ENCODE measurements around the gene MCU.
"Not testable (repeated sequence)": the region's sequence is repeated elsewhere in the genome, so short reads cannot be mapped to it uniquely, and the experiment has no call there.

Gene MCU

DNA sequence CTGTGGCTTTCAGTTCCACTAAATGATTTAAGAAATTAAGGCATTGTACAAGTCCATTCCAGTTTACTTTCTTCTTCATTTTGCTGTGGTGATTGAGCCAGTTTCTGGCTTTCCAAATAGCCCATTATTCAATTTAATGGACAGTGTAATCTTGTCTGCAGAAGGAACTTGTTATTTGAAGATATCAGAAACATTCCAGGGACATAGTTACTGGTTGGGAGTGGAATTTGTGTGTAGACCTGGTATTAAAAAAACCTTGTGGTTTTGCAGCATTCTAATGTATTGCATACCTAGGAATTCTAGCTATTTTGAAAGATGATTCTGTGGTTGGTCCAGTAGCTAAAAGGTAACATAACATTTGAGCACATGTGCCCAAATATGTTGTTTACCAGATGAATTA lies 72.2 kb downstream of the MCU start:
- no peak for DNase-seq

DNA sequence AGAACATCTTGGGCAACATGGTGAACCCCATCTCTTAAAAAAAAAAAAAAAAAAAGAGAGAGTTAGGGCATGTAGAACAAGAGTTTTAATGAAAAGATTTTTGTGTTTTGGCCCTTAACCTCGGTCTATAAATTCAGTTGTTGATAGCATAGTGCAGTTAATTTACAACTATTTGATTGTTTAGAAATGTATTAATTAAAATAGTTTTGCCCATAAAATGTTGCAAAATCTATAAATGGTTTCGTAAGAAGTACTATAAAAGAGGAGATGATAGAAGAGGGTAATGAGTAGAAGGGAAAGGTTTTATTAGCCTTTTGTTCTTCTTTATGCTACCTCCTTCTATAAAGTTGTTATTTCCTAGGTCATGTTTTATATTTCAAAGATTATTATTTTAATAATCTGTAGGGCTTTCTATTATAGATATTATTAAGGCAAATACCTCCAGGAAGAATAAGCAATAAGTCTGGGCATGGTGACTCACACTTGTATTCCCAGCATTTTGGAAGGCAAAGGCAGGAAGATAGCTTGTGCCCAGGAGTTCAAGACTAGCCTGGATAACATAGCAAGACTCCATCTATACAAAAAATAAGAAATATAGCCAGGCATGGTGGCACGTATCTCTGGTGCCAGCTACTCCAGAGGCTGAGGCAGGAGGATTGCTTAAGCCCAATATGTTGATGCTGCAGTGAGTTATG lies 73.3 kb downstream of the MCU start:
- no peak for DNase-seq

DNA sequence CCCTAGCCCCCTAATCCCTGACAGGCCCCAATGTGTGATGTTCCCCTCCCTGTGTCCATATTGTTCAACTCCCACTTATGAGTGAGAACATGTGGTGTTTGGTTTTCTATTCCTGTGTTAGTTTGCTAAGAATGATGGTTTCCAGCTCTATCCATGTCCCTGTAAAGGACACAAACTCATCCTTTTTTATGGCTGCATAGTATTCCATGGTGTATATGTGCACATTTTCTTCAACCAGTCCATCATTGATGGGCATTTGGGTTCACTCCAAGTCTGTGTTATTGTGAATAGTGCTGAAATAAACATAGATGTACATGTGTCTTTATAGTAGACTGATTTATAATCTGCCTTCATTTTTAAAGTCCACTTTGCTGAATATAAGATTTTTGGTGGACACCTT lies 79.3 kb downstream of the MCU start:
- not testable (repeated sequence) for DNase-seq

DNA sequence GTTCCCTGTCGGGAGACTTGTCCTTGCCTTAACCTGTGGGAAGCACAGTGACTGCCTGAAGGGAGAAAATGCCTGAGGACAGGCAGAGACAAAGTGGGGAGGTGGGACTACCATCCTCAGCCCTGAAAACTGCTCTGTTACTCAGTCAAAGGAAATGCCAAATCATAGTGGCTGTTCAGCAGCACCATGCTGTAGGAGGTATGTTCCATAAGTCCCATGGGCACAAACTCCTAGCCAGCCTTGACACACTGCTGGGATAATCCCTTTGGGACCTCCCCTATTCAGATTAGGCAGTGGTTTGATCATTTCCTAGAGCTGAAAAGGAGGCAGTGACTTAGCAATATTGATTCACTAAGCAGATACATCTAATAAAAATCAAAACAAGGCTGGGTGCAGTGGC lies 80.1 kb downstream of the MCU start:
- no peak for DNase-seq

DNA sequence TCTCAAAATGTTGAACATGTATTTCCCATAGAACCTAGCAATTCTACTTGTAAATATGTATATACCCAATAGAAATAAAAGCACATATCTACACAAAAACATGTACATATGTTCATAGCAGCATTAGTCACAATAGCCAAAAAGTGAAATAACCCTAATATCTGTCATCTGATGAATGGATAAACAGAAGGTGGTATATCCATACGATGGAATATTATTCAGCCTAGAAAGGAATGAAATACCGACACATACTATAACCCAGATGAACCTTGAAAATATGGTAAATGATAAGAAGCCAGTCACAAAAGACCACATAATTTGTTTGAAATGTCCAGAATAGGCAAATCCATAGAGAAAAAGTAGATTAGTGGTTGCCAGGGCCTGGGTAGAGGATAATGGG lies 87.9 kb downstream of the MCU start:
- no peak for DNase-seq

DNA sequence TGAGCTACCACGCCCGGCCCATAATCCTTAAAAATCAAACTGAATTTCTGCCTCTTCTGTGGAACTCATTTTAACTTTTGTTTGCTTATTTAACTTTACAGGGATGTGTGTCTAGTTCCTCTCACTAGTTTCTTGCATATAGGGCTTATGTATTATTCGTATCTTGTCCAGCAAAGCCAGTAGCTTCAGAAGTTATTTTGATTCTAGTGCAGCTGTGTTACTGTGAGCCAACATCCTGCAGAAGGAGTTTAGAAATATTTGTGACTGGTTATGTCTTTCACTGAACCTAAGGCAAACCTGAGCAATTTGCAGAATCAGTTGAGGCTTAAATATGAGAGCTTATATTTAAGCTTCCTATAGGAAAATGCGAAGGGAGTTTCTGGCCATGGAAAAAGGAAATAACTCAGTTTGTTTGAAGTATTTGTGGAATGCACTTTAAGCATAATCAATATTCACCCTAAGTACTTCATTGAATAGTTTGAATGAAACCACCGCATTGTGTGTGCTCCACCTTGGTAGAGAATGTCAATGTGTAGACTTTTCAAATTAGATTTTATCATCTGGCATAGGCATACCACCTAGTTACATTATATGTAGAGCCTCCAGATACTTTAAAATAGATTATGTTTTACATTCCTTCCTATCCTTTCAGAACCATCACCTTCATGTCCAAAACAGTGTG lies 90.8 kb downstream of the MCU start:
- no peak for DNase-seq

DNA sequence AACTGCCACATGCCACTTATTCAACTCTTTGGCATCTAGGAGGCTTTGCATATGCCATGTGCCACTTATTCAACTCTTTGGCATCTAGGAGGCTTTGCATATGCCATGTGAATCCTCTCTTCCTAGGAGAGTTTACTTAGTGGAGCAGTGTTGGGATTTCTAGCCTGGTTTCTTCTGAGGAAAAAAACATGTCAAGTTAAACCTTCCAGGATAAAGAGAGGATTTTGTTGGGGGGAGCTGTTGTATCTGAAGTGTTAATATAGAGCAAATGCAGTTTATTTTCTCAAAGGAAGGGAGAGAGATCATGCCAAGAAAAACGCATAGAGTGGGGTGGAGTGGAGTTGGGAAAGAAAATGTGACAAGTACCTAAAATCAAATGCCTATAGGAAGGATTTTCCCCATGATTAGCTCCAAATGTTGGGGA lies 91.5 kb downstream of the MCU start:
- DNase-seq, result no peak

DNA sequence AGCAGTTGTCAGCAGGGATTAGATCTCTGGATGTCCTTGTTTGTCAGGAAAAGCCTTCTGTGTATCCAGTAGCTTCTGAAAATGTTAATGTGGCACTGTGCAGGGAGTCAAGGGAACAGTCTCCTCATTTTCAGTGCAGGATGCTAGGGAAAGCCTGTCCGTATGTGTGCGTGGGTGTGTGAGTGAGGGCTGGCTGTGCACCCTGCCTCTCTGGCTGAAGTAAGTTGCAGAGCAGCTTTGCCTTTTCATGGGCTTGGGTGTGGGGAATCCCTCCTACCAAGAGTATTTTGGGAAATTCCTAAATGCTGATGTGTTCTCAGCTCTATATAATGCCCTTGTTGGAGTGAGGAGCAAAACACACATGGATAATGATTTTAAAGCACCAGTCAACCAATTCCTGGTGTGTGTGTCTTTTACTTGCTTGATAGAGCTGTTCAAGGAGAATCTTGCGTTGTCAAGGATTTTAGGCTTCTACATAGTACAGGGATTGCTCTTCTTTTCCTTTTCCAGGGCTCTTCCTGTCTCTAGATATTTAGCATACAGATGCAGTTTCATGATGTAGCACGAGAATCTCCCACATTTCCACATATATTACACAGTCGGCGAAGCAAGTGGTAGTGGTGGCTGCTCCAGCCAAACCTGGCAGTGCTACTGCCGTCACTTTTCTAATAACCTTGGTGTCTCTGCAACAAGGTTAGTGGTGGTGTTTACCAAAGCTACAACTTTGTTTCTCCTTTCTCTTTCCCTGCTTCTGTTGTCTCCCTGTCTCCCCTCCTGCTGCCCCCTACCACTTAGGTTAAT lies 92.8 kb downstream of the MCU start:
- DNase-seq, result no peak

DNA sequence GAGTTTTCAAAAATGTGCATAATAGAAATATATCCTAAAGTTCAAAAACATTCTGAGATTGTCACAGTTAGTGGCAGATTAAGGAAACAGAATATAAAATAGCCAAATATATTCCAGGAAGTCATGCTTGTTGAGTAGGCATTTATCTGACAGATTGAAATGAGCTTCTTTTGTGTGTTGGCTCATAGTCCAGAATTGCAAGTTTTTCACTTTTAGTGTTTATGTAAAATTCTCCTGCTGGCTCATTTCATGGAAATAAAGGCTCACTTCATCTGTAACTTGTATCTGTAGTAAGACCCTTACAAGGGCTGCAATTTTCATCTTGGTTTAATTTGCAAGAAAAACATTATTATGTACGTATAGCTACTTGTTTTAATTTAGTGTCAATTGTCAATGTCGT lies 93.5 kb downstream of the MCU start:
- no peak for DNase-seq

DNA sequence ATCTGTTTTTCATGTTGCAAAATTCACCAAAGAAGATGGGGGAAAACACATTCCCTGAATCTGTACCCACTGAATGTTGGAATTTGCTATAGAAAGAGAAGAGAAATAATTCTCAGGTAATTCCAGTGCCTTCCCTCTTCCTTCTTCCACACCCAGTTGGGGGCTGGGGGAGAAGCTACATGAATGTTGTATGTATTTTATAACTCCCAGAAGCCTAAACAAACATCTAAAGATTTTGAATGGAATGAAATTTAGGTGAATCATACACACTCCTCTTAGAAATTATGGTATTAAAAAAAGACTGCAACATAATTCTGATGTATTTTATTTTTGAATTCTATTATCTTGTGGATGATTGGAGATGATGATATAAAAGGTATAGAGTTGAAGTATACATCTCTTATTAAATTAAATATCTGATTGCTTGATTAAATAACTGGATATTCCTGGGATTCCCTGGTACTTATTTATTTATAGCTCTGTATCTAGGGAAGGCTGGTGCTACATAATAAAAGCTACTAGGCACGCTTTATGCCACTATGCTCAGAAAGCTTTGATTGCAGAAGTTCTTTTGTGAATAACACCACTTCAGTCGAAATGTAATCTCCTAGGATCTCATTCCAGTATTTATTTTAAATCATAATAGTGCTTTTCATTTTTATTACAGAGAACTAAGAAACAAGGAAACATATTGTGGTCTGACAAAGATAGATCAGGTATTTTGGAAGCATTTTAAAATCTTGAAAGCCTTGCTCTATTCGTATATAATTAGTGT lies 98.5 kb downstream of the MCU start:
- DNase-seq, result no peak

DNA sequence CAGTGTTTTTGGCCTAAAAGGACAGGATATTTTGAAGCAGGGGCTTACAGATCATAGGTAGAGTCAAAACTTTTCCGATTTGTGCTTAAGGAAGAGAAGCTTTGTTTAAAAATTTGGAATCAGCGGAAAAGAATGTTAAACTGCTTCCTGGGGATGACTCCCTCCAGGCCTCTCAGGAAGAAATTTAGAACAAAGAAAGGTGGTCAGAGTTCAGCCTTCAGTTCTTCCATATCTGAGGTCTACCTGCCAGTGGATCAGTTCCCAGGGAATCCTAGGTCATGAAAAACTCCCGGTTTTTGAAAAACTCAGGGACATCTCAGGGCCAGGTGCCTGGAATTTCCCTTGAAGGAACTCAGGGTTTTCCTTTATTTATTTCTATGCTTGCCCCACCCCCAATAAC lies 100.3 kb downstream of the MCU start:
- no peak for DNase-seq

DNA sequence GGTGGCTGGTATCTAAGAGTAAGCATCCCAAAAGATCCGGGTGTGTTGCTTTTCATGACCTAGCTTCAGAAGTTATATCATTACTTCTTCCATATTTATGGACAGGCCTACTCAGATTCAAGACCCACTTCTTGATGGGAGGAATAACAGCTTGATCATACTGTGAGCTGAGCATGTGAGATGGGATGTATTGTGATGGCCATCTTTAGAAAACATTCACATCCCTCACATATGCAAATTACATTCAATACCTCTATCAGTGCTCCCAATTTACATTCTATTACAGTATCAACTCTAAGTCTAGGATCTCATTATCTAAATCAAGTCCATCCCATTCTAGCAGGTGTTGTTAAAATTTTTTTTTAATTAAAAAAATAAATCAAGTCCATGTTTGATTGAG lies 101.8 kb downstream of the MCU start:
- DNase-seq, result no peak

DNA sequence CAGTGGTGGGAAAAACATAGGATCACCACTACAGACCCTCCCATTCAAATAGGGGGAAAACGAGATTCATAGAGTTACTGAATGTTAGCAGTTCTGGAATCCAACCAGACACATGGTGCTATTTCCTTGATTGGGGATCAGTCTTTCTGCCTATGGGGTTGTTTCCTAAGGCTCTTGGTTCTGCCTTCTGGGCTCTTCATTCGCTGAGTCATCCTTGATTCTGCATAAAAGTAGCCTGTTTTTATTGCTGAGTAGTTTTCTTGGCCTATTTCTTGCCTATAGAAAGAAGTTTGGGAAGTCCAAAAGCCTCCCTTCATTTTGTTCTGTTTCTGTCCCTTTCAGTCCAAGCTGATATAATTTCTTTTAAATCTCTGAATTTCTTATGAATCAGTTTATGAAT lies 102.3 kb downstream of the MCU start:
- DNase-seq, result no peak

DNA sequence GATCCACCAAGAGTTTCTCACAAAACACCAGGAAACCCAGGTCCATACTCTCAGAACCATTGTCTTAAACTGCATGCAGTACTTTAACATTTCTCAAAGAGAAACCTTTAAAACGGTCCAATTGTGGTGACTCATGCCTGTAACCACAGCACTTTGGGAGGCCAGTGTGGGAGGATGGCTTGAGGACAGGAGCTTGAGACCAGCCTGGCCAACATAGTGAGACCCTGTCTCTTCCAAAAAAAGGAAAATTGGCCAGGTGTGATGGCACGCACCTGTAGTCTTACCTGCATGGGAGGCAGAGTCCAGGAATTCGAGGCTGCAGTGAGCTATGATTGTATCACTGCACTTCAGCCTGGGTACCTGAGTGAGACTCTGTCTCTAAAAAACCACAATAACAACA lies 104.1 kb downstream of the MCU start:
- DNase-seq, result no peak

DNA sequence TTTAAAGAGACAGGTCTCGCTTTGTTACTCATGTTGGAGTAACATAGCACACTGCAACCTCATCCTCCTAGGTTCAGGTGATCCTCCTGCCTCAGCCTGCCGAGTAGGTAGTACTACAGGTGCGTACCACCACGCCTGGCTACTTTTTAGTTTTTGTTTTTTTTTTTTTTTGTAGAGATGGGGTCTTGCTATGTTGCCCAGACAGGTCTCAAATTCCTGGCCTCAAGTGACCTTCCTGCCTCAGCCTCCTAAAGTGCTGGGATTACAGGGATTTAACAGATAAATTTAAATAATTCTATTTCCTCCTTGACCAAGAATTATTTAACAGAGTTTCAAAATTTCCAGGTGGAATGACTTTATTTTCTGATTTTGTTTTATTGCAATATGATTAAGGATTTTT lies 104.6 kb downstream of the MCU start:
- DNase-seq, result no peak

DNA sequence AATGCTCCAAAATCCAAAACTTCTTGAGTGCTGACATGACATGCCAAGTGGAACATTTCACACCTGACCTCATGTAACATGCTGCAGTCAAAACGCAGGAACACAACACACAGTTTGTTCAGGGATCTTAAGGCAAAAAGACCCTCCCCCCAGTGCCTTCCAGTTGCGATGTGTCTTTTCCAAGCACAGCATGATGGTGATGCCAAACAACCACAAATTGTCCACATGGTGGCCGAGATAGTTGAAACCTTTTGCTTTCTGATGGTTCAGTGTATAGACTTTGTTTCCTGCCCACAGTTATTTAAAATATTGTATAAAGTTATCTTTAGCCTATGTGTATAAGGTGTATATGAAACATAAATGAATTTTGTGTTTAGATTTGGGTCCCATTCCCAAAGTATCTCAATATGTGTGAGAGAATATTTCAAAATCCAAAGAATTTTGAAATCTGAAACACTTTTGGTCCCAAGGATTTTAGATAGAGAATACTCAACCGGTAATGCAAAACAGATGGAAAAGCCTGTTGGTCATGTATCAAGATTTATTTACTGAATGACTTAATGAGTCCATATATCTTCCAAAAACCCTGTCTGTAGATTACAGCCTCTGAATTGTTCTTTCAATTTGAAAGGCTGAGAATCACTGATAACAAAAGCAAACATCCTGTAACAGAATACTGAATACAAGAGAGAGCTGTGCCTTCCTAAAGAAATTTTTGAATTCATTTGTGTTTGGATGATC lies 108.2 kb downstream of the MCU start:
- DNase-seq, result no peak

DNA sequence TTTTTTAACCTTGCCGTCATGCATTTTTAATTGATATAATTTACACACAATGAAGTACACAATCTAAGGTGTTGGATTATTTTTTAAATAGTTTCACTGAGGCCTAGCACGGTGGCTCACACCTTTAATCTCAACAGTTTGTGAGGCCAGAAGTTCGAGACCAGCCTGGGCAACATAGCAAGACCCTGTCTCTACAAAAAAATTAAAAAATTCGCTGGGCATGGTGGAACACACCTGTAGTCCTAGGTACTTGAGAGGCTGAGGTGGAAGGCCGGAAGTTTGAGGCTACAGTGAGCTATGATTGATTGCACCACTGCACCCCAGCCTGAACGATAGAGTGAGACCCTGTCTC lies 108.8 kb downstream of the MCU start:
- no peak for DNase-seq

DNA sequence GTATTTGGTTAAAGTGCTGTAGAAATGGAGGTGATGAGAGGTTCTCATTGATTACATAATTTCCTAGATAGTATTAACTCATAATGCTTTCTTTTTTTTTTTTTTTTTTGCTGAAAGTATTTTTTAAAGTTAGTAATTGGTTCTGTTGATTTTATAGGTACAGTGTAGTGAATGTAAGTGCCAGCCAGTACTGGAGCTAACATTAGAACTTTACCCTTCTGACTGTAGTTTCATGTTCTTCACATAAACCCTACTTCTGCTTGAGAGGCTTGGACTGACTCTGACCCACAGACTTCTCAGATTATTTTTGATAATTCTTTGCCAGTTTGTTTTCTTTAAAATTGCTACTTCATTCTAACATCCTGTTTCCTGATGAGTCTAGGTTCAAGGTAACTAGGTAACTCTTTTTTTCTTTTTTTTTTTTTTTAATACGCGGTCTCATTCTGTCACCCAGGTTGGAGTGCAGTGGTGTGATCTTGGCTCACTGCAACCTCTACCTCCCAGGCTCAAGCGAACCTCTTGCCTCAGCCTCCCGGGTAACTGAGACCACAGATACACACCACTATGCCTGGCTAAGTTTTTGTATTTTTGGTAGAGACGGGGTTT lies 109.4 kb downstream of the MCU start:
- no peak for DNase-seq

DNA sequence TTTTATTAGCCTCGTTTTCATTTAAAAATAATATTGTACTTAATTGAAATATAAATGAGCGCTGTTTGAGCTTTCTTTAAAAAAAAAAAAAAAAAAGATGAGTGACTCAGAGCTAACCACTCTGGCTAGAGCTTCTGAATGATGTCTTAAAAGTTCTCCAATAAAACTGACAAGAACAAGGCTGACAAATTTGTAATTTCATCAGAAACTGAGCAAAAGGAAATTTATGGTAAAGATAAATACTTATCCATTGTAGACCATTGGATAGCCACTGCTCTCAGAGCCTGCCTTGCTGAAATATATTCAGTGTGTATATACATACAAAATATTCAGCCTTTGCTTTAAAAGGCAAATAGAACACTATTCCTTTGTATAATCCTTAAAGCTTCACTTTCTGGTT lies 110.4 kb downstream of the MCU start:
- no peak for DNase-seq

DNA sequence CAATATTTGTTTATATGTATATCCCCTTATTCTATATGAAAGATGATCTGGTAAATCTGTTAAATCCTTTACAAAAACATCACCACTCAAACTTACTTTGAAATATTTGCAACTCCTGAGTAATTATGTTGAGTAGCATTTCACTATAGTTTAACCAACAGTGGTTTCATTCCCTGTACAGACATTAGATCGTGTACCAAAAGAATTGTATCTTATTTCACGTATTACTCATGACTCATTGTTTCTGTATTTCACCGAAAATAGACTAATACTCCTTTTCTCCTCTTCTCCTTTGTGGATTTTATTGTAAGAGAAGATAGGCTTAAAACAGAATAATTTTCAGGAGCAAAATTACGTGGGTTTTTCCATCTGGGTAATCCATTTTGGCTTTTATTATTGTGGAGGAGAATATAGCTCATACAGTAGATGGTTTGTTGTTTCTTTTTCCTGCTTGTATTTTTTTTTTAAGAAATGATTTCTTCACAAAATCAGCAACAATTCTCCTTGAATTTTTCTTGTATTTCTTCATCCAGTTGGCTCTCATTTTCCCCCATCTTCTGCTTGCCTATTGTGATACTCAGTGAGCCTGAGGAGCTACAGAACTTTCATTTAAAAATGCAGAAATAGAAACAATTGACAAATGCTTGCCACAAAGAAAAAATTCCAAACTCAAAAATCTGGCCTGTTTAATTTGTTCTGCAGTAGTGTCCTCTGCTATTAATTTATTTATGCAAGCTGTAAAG lies 111.0 kb downstream of the MCU start:
- no peak for DNase-seq

DNA sequence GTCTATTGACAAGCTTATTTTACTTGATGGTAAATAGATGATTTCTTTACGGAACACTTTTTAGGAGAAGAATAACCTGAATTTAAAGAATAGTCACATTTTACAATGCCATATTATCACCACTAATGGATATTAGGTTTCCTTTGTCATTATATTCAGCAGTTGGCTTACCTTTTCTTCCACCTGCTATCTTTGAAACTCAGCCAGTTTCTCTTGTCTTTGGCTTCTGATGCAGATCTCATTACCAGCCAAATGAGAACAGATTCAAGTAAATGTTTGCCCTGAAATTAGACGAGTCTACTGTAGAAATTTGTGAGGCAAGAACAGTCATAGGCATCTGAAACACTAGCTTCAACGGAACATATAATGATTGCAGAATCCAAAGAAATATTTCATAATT lies 116.1 kb downstream of the MCU start:
- no peak for DNase-seq

DNA sequence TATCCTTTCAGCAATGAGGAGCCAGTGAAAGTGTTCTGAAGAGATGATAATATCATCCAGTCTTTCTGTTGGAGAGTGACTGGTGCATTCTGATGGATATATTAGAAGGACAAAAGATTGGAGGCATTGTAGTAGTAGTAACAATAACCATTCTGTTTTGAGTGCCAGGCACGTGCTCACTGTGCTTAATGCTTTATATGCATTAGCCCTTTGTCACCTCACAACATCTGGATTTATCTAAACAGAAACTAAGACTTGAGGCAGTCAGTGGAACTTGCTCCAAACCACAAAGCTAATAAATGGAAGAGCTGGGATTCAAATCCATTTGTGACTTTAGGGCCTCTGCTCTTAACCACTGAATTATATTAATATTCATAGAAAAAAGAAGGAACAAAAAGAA lies 117.1 kb downstream of the MCU start:
- DNase-seq, result no peak

Data from activated gamma-delta T cell treated with Interleukin-2 at 50 U/mL for 16 hours (primary cell).